ENCODE measurements around the gene CALD1. TPM values are rescaled to one million over a fixed set of nuclear protein-coding genes. Genes with fewer than 3 reads are reported as not detected.

Gene CALD1
- total and polyA plus RNA-seq, 2 experiments from 2014 or later = 132 to 842 TPM

DNA sequence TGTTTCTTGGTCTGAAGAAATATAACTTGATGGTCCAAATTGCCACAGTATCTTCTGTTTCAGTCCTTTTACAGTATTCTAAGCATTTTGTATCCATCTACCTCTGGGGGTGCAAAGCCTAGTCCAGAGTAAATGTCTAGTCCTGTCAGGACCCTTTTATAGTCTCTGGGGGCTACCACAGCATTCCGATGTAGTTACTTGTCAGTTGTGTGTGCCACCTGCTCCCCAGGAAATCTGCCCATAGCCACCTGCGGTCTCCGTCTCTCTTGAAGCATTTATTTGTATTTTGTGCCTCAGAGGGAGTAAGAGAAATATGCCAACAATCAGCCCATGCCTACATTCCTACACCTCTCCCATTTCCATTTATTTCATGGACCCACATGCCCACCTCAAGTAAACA lies 219.7 kb downstream of the CALD1 start:
- no peaks in the 10 kb centered on the region for H3F3A ChIP-seq (replicated peaks; ENCODE audit: low read depth)
- Mint-ChIP-seq H3K27me3 (ENCODE audit: insufficient read depth, low read depth, poor library complexity) (no peaks in the 10 kb centered on the region), H3K36me3 (ENCODE audit: low read depth) (peaks cover 5% of the 10 kb centered on the region; the same call in 2 of the 3 replicates), H3K4me1 (no peaks in the 10 kb centered on the region), H3K4me3 (no peak overlapping the region), H3K9me3 (no peaks in the 10 kb centered on the region), H3K27ac (no peak overlapping the region)
- no peaks in the 10 kb centered on the region for H3K79me2 ChIP-seq (replicated peaks; ENCODE audit: insufficient read depth)
- no peak for TF ChIP-seq JUNB (IDR thresholded peaks at IDR 0.05; ENCODE audit: unreplicated experiment)
- TF ChIP-seq, protein P1, sequence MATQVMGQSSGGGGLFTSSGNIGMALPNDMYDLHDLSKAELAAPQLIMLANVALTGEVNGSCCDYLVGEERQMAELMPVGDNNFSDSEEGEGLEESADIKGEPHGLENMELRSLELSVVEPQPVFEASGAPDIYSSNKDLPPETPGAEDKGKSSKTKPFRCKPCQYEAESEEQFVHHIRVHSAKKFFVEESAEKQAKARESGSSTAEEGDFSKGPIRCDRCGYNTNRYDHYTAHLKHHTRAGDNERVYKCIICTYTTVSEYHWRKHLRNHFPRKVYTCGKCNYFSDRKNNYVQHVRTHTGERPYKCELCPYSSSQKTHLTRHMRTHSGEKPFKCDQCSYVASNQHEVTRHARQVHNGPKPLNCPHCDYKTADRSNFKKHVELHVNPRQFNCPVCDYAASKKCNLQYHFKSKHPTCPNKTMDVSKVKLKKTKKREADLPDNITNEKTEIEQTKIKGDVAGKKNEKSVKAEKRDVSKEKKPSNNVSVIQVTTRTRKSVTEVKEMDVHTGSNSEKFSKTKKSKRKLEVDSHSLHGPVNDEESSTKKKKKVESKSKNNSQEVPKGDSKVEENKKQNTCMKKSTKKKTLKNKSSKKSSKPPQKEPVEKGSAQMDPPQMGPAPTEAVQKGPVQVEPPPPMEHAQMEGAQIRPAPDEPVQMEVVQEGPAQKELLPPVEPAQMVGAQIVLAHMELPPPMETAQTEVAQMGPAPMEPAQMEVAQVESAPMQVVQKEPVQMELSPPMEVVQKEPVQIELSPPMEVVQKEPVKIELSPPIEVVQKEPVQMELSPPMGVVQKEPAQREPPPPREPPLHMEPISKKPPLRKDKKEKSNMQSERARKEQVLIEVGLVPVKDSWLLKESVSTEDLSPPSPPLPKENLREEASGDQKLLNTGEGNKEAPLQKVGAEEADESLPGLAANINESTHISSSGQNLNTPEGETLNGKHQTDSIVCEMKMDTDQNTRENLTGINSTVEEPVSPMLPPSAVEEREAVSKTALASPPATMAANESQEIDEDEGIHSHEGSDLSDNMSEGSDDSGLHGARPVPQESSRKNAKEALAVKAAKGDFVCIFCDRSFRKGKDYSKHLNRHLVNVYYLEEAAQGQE (IDR thresholded peaks at IDR 0.05; ENCODE audit: unreplicated experiment) = no peak
- ATAC-seq = no peak
- no peak for DNase-seq (ENCODE audit: low spot score)
- no peaks in the 10 kb centered on the region; the same call in 1 of the 2 replicates for H4K20me1 ChIP-seq (replicated peaks; ENCODE audit: insufficient read depth)
- no peak overlapping the region for H3K4me3 ChIP-seq
- H3K27ac ChIP-seq (ENCODE audit: low read depth) = no peak overlapping the region
- H3K9me2 ChIP-seq (ENCODE audit: insufficient read depth) = no peaks in the 10 kb centered on the region; the same call in 1 of the 2 replicates
- H3K36me3 ChIP-seq (ENCODE audit: insufficient read depth) = no peaks in the 10 kb centered on the region
- no peaks in the 10 kb centered on the region for H3K27me3 ChIP-seq (ENCODE audit: insufficient read depth)
- H2AFZ ChIP-seq = no peak overlapping the region
- H3K4me1 ChIP-seq (ENCODE audit: insufficient read depth) = no peaks in the 10 kb centered on the region
- no peak overlapping the region for H3K4me2 ChIP-seq

DNA sequence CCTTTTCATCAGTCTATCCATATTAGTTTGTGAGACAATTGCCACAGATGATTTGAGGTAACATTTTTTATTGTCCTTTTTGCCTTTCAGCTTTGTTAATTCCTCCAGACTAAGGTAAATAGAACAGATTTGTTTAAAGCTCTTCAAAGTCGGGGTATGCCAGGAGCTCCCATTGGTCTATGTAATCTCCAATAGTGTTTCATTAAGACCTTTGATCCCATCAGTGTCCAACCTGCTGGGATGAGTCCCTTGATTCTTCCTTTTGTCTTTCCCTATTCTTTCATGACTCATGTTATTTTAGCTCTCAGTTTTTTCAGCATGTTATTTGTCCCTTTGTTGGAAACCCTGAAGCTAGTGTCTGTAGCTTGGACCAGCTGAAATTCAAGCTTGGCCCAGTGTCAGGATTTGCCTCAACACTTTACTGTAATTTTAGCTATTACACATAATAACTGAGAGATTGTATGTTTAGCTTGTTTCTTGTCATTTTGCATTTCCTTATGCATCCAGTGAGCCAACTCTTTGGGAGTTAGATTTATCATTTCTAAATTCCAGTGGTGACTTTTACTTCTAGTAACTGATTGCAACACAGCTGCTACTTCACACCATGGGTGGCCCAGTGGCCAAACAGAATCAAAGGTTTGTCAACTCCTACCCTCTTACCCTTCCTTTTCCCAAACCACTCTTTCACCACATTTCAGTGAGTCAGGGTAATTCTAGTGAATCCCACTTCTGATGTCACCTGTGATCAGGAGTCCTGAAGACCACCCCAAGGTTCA lies 222.1 kb downstream of the CALD1 start:
- H3K27ac Mint-ChIP-seq = no peak overlapping the region
- DNase-seq (ENCODE audit: low spot score) (no peak), ATAC-seq (no peak)
- H3K4me2 ChIP-seq = no peak overlapping the region
- H4K20me1 ChIP-seq (replicated peaks; ENCODE audit: insufficient read depth) = no peaks in the 10 kb centered on the region
- no peaks in the 10 kb centered on the region for H3K27me3 Mint-ChIP-seq (ENCODE audit: insufficient read depth, low read depth, poor library complexity)
- H3K4me1 ChIP-seq (ENCODE audit: insufficient read depth) = no peaks in the 10 kb centered on the region
- TF ChIP-seq ZNF331 (CRISPR knock-in tag; IDR thresholded peaks at IDR 0.05; ENCODE audit: low read depth) = no peak
- H3K27ac ChIP-seq (ENCODE audit: low read depth) = no peak overlapping the region
- H3K4me1 Mint-ChIP-seq = no peaks in the 10 kb centered on the region
- no peaks in the 10 kb centered on the region for H3F3A ChIP-seq (replicated peaks; ENCODE audit: low read depth)
- no peak overlapping the region for H2AFZ ChIP-seq
- no peaks in the 10 kb centered on the region for H3K36me3 ChIP-seq (ENCODE audit: insufficient read depth)
- no peaks in the 10 kb centered on the region for H3K79me2 ChIP-seq (replicated peaks; ENCODE audit: insufficient read depth)
- H3K36me3 Mint-ChIP-seq (ENCODE audit: low read depth) = peaks cover 5% of the 10 kb centered on the region; the same call in 2 of the 3 replicates
- H3K9me2 ChIP-seq (ENCODE audit: insufficient read depth) = no peaks in the 10 kb centered on the region; the same call in 1 of the 2 replicates
- H3K4me3 ChIP-seq = no peak overlapping the region
- H3K27me3 ChIP-seq (ENCODE audit: insufficient read depth) = no peaks in the 10 kb centered on the region
- H3K4me3 Mint-ChIP-seq = no peak overlapping the region
- no peaks in the 10 kb centered on the region for H3K9me3 Mint-ChIP-seq

DNA sequence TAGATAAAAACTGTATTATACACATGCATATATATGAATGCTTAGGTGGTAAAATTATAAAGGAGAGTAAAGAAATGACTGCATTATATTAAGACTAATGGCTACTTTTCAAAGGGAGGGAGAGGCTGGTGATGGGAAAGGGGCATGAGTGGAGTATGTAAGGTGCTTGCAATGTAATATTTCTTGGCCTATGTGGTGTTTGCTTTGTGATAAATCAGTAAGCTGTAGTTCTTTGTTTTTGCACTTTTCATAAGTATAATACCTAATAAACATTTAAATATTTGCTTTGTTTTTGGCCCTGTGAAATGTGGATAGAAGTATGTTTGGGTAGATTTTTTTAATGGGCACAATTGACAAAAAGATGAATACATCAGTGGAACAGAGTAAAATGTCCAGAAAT lies 232.8 kb downstream of the CALD1 start:
- Histone ChIP-seq H3K27me3 (ENCODE audit: insufficient read depth) (no peaks in the 10 kb centered on the region), H3K79me2 (replicated peaks; ENCODE audit: insufficient read depth) (no peaks in the 10 kb centered on the region), H3K4me3 (no peak overlapping the region), H2AFZ (no peak overlapping the region), H3K4me2 (no peak overlapping the region), H3F3A (replicated peaks; ENCODE audit: low read depth) (no peaks in the 10 kb centered on the region), H3K4me1 (ENCODE audit: insufficient read depth) (no peaks in the 10 kb centered on the region), H3K9me2 (ENCODE audit: insufficient read depth) (no peaks in the 10 kb centered on the region), H3K36me3 (ENCODE audit: insufficient read depth) (no peaks in the 10 kb centered on the region), H3K27ac (ENCODE audit: low read depth) (no peak overlapping the region), H4K20me1 (replicated peaks; ENCODE audit: insufficient read depth) (no peaks in the 10 kb centered on the region)
- no peaks in the 10 kb centered on the region for H3K36me3 Mint-ChIP-seq (ENCODE audit: low read depth)
- no peak overlapping the region for H3K27ac Mint-ChIP-seq
- DNase-seq (ENCODE audit: low spot score) (no peak), ATAC-seq (no peak)
- no peaks in the 10 kb centered on the region for H3K27me3 Mint-ChIP-seq (ENCODE audit: insufficient read depth, low read depth, poor library complexity)
- H3K4me1 Mint-ChIP-seq = no peaks in the 10 kb centered on the region
- no peaks in the 10 kb centered on the region; the same call in 2 of the 3 replicates for H3K9me3 Mint-ChIP-seq
- H3K4me3 Mint-ChIP-seq = no peak overlapping the region
- TF ChIP-seq, protein P1 (IDR thresholded peaks at IDR 0.05; ENCODE audit: unreplicated experiment) = no peak
- TF ChIP-seq CREB1 (CRISPR knock-in tag; IDR thresholded peaks at IDR 0.05; ENCODE audit: low read depth) (no peak), EZH2 (IDR thresholded peaks at IDR 0.05; ENCODE audit: low read depth, unreplicated experiment) (no peak), EZH2phosphoT487 (IDR thresholded peaks at IDR 0.05; ENCODE audit: unreplicated experiment) (no peak), ZNF114 (CRISPR knock-in tag; IDR thresholded peaks at IDR 0.05) (no peak), STAT1 (IDR thresholded peaks at IDR 0.05; ENCODE audit: unreplicated experiment) (no peak), JUNB (IDR thresholded peaks at IDR 0.05; ENCODE audit: unreplicated experiment) (no peak)
- TF ChIP-seq, protein P2, sequence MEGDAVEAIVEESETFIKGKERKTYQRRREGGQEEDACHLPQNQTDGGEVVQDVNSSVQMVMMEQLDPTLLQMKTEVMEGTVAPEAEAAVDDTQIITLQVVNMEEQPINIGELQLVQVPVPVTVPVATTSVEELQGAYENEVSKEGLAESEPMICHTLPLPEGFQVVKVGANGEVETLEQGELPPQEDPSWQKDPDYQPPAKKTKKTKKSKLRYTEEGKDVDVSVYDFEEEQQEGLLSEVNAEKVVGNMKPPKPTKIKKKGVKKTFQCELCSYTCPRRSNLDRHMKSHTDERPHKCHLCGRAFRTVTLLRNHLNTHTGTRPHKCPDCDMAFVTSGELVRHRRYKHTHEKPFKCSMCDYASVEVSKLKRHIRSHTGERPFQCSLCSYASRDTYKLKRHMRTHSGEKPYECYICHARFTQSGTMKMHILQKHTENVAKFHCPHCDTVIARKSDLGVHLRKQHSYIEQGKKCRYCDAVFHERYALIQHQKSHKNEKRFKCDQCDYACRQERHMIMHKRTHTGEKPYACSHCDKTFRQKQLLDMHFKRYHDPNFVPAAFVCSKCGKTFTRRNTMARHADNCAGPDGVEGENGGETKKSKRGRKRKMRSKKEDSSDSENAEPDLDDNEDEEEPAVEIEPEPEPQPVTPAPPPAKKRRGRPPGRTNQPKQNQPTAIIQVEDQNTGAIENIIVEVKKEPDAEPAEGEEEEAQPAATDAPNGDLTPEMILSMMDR (conservative IDR thresholded peaks at IDR 0.05; ENCODE audit: low read depth in 2 of 2) = no peak

All from GM23338 (cell line).